Activated CD8-positive, alpha-beta T cell treated with anti-CD3 and anti-CD28 coated beads for 36 hours (primary cell): ENCODE results near the gene ZDHHC1. TPM values are rescaled to one million over a fixed set of nuclear protein-coding genes. Genes with fewer than 3 reads are reported as not detected.

Experiments used
- ATAC-seq: fragments of 200-7000 bp; cut with Tn5 transposase; one replicate; pipeline ENCODE4 v1.10.0; 2021; ENCODE audit warnings: mild to moderate bottlenecking, moderate library complexity
- CTCF ChIA-PET: fragments of 350-600 bp; sonication (Branson Sonifier 250); formaldehyde crosslinking; loops from one replicate; lab custom pipeline; 2021; ENCODE audit warnings: antibody characterized with exemption; lab: Charles Lee
- POLR2A ChIA-PET: fragments of 350-600 bp; sonication (Branson Sonifier 250); formaldehyde crosslinking; loops from one replicate; lab custom pipeline; 2021; ENCODE audit warnings: antibody characterized with exemption; lab: Charles Lee
- DNase-seq: peaks from one replicate; pipeline ENCODE4 v3.0.0-alpha.2; 2020
- H3K27ac Mint-ChIP-seq: one replicate; pipeline ENCODE4 v1.8.0; 2021; ENCODE audit warnings: mild to moderate bottlenecking, mixed read lengths
- H3K27me3 Mint-ChIP-seq: one replicate; pipeline ENCODE4 v1.8.0; 2021; ENCODE audit warnings: mixed read lengths
- H3K36me3 Mint-ChIP-seq: one replicate; pipeline ENCODE4 v1.8.0; 2021; ENCODE audit warnings: low read depth, mixed read lengths
- H3K4me1 Mint-ChIP-seq: one replicate; pipeline ENCODE4 v1.8.0; 2021; ENCODE audit warnings: low read depth, mixed read lengths
- H3K4me3 Mint-ChIP-seq: one replicate; pipeline ENCODE4 v1.8.0; 2021; ENCODE audit warnings: mild to moderate bottlenecking, moderate library complexity, mixed read lengths
- H3K9me3 Mint-ChIP-seq: one replicate; pipeline ENCODE4 v1.8.0; 2021; ENCODE audit warnings: mixed read lengths
- intact Hi-C: fragments of 100-400 bp; cut with micrococcal nuclease; formaldehyde crosslinking; loops from one replicate; pipeline ENCODE4 v1.10.0; 2022
- total RNA-seq, 2 experiments: library from RNA; stranded (reverse); gene quantifications; one replicate each; pipeline ENCODE4 v1.2.3, GENCODE V29; 2021
- TF ChIP-seq, protein P1 (sequence below): fragments of 200-600 bp; IDR thresholded peaks from one replicate; pipeline ENCODE4 v1.8.0; 2022; ENCODE audit warnings: antibody characterized with exemption, mild to moderate bottlenecking

The ZDHHC1 gene
- total RNA-seq, 2 experiments from 2014 or later: 0.54 to 0.60 TPM

- TF ChIP-seq, protein P1, sequence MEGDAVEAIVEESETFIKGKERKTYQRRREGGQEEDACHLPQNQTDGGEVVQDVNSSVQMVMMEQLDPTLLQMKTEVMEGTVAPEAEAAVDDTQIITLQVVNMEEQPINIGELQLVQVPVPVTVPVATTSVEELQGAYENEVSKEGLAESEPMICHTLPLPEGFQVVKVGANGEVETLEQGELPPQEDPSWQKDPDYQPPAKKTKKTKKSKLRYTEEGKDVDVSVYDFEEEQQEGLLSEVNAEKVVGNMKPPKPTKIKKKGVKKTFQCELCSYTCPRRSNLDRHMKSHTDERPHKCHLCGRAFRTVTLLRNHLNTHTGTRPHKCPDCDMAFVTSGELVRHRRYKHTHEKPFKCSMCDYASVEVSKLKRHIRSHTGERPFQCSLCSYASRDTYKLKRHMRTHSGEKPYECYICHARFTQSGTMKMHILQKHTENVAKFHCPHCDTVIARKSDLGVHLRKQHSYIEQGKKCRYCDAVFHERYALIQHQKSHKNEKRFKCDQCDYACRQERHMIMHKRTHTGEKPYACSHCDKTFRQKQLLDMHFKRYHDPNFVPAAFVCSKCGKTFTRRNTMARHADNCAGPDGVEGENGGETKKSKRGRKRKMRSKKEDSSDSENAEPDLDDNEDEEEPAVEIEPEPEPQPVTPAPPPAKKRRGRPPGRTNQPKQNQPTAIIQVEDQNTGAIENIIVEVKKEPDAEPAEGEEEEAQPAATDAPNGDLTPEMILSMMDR: no peak
- ATAC-seq (no peak), DNase-seq (no peak)
- H3K4me3 Mint-ChIP-seq: no peak overlapping the region
- ChIA-PET POLR2A (no interaction called here), CTCF (interaction anchor here (0.7 to 5.6 kb wide), 17 partner anchors 10 to 451 kb away, joined by 3 to 94 read pairs (median 6); partner anchors contain the start of genes KCTD19, LRRC36, TMEM208 and TPPP3)
- H3K9me3 Mint-ChIP-seq: no peaks in the 10 kb centered on the region
- no peaks in the 10 kb centered on the region for H3K36me3 Mint-ChIP-seq
- H3K4me1 Mint-ChIP-seq: peaks cover 3% of the 10 kb centered on the region
- intact Hi-C loops: loop anchor here (5.0 kb wide), 1 partner anchor 40 kb away; no protein-coding TSS in a partner anchor
- no peak overlapping the region for H3K27ac Mint-ChIP-seq
- peaks cover 36% of the 10 kb centered on the region for H3K27me3 Mint-ChIP-seq
Measured at GRCh38 chr16:67426950-67427349, 10.7 kb upstream of the ZDHHC1 start.

DNA sequence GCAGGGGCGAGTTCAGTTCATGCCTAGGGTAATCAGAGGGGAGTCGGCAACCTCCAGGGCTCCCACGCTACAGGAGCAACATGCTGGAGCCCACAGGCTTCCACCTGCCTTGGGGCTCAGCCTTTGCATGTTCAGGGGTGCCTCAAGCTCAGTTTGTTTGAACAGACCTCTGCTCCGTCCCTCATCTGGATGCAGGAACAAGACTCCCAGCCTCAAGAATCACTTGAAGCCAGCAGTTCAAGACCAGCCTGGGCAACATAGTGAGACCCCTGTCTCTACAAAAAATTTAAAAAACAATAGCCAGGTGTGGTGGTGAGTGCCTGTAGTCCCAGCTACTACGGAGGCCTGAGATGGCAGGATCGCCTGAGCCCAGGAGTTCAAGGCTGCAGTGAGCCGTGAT, 9.7 kb upstream of the ZDHHC1 start:
- ATAC-seq (no peak), DNase-seq (no peak)
- Mint-ChIP-seq H3K4me3 (no peak overlapping the region), H3K4me1 (no peaks in the 10 kb centered on the region), H3K27ac (no peak overlapping the region), H3K27me3 (peaks cover 31% of the 10 kb centered on the region), H3K36me3 (no peaks in the 10 kb centered on the region), H3K9me3 (no peaks in the 10 kb centered on the region)
- intact Hi-C loops: loop anchor here (5.0 kb wide), 1 partner anchor 41 kb away; no protein-coding TSS in a partner anchor
- ChIA-PET CTCF (interaction anchor here (1.4 to 5.6 kb wide), 7 partner anchors 9 to 95 kb away, joined by 3 to 94 read pairs (median 17); partner anchors contain the start of genes TPPP3 and ZDHHC1), POLR2A (no interaction called here)
- TF ChIP-seq, protein P1: no peak

DNA sequence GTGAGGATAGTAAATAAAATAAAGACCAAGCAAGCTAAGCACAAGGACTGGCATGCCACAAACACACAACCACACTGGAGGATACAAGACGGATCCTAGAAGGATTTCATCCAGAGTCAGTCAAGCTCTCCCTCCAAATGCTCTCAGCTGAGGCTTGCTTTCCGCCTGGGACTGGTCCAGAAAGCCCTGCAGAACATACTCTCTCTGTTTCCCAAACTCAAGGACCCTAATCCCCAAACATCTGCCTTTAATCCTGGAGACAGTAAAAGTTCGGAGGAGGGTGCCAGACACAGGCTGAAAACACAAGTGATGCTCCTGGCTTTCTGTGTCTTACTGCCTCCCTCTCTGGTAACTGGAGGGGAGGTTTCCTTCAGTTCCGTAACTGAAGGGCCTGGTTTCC, 9.3 kb upstream of the ZDHHC1 start:
- CTCF ChIA-PET: interaction anchor here (0.9 to 5.6 kb wide), 7 partner anchors 9 to 42 kb away, joined by 3 to 94 read pairs (median 17); partner anchors contain the start of genes TPPP3 and ZDHHC1
- H3K4me3 Mint-ChIP-seq: no peak overlapping the region
- no peak overlapping the region for H3K27ac Mint-ChIP-seq
- peaks cover 31% of the 10 kb centered on the region for H3K27me3 Mint-ChIP-seq
- POLR2A ChIA-PET: interaction anchor here (1.3 kb wide), 1 partner anchor 21 kb away, joined by 3 read pairs; no protein-coding TSS in a partner anchor
- intact Hi-C loops: loop anchor here (5.0 kb wide), 1 partner anchor 42 kb away; no protein-coding TSS in a partner anchor
- DNase-seq (no peak), ATAC-seq (no peak)
- H3K4me1 Mint-ChIP-seq: no peaks in the 10 kb centered on the region
- TF ChIP-seq, protein P1: no peak
- no peaks in the 10 kb centered on the region for H3K36me3 Mint-ChIP-seq
- H3K9me3 Mint-ChIP-seq: no peaks in the 10 kb centered on the region

- intact Hi-C loops: loop anchor here (5.0 kb wide), 1 partner anchor 42 kb away; no protein-coding TSS in a partner anchor
- Mint-ChIP-seq H3K9me3 (no peaks in the 10 kb centered on the region), H3K36me3 (no peaks in the 10 kb centered on the region), H3K27me3 (peaks cover 27% of the 10 kb centered on the region), H3K27ac (no peak overlapping the region), H3K4me1 (no peaks in the 10 kb centered on the region), H3K4me3 (no peak overlapping the region)
- TF ChIP-seq, protein P1: no peak
- CTCF ChIA-PET: interaction anchor here (0.9 to 5.6 kb wide), 4 partner anchors 8 to 42 kb away, joined by 4 to 94 read pairs (median 41); partner anchors contain the start of gene ZDHHC1
- ATAC-seq: no peak
- no peak for DNase-seq
- POLR2A ChIA-PET: interaction anchor here (1.0 to 1.3 kb wide), 2 partner anchors 8 to 21 kb away, joined by 3 read pairs; partner anchors contain the start of gene ZDHHC1
Measured at GRCh38 chr16:67425061-67425460, 8.8 kb upstream of the ZDHHC1 start.

DNA sequence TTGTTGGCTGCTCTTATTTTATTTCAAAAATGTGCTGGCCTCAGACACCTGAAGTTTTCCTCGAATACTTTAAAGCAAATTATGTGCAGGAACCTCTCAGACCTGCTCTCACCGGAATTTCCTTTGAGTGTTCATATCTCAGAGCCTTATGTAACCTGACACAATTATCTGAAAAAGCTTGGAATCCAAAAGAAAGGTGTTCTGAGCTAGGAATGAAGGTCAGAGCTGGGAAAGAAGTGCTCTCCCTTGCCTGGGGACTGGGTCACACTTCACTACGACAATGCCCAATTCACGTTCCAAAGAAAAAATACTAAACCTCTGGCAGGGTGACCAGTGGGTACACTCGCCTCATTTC, 8.0 kb upstream of the ZDHHC1 start:
- DNase-seq (no peak), ATAC-seq (no peak)
- no peaks in the 10 kb centered on the region for H3K36me3 Mint-ChIP-seq
- no peak overlapping the region for H3K4me3 Mint-ChIP-seq
- TF ChIP-seq, protein P1: no peak
- H3K27me3 Mint-ChIP-seq: peaks cover 27% of the 10 kb centered on the region
- no peak overlapping the region for H3K27ac Mint-ChIP-seq
- intact Hi-C loops: no loop called here
- ChIA-PET POLR2A (interaction anchor here (1.0 to 1.3 kb wide), 2 partner anchors 8 to 22 kb away, joined by 3 read pairs; partner anchors contain the start of gene ZDHHC1), CTCF (interaction anchor here (1.2 to 5.6 kb wide), 5 partner anchors 7 to 90 kb away, joined by 4 to 94 read pairs (median 25); partner anchors contain the start of gene ZDHHC1)
- no peaks in the 10 kb centered on the region for H3K4me1 Mint-ChIP-seq
- no peaks in the 10 kb centered on the region for H3K9me3 Mint-ChIP-seq
